Stimulated activated CD4-positive, alpha-beta T cell treated with anti-CD3 and anti-CD28 coated beads, Interleukin-4, amount 100 ng/mL, for 48 hours (primary cell): ENCODE data around the gene PGM2.

Experiments used
- DNase-seq, 2 donors: peaks; one replicate each; pipeline ENCODE4 v3.0.0-alpha.2; 2020; ENCODE audit warnings: low read depth in 2 of 2

Gene PGM2

DNA sequence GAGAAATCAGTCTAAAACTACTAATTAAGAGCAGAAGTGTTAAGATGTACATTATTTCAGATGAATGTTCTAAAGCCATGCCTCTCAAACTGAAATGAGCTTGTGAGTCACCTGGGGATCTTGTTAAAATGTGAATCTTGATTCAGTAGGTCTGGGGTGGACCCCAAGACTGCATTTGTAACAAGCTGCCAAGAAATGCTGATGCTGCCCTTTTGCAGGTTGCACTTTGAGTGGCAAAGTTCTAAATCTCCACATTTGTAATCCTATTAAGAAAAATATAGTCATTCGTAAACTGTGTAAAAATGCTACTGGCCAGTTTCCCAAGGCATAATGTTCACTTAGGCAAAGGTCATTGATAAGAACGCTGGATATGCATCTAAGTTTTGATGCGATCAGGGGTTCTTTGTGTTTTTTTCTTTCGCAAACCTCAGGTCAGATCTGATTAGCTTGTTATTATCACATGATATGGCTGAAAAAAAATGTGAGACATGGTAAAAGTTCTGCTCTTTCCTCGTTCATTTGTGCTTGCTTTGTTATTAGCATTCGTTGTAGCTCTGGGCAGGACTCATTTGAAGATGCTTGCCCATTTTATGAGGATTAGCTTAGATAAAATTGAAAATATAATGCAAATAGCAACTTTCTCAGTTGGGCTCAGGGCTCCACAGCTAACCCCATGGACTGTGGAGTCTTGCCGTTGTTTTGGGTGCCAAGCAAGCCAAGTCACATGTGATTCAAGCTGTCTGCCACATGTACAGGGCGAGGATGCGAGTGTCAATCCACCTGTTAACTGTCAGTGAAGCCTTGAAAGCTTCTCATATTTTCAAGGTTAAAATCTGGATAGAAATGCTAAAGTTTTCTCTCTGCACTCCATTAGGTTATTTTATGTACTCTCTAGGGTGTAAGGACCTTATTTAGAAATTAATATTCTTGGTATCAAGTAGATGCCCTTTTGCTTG is 76.5 kb downstream of the PGM2 start:
- no peak for DNase-seq

- DNase-seq: no peak
Observed at GRCh38 chr4:37903901-37904300, 77.4 kb downstream of the PGM2 start.

DNA sequence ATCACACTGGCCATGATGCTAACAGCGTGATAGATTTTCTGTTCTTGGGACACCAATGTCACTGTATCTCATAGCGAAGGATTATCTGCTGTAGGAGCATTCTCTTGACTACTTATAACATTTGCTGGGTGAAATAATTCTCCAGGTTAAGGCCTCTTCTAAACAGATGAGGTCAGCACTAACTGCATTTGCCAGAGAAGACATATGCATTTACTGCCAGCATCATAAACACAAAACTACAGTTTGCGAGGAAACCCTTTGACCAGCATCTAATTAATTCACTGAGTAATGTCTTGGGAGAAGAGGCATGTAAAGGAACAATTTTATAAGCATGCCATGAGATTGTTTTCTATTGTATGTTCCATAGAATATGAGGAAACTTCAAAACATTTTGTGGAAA is 78.3 kb downstream of the PGM2 start:
- no peak for DNase-seq

DNA sequence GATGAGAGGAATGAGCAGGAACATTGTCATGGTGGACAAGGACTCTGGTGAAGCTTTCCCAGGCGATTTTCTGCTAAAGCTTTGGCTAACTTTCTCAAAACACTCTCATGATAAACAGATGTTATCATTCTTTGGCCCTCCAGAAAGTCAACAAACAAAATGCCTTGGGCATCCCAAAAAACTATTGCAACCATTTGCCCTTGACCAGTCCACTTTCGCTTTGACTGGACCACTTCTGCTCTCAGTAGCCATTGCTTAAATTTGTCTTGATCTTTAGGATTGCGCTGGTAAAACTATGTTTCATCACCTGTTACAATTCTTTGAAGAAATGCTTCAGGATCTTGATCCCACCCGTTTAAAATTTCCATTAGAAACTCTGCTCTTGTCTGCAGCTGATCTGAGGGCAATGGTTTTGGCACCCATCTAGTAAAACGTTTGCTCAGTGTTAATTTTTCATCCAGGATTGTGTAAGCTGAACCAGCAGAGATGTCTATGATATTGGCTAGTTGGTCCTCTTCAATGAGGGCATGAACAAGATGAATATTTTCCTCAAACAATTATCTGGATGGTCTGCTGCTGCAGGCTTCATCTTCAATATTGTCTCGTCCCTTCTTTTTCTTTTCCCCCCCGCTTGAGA is 79.2 kb downstream of the PGM2 start:
- DNase-seq: no peak

DNA sequence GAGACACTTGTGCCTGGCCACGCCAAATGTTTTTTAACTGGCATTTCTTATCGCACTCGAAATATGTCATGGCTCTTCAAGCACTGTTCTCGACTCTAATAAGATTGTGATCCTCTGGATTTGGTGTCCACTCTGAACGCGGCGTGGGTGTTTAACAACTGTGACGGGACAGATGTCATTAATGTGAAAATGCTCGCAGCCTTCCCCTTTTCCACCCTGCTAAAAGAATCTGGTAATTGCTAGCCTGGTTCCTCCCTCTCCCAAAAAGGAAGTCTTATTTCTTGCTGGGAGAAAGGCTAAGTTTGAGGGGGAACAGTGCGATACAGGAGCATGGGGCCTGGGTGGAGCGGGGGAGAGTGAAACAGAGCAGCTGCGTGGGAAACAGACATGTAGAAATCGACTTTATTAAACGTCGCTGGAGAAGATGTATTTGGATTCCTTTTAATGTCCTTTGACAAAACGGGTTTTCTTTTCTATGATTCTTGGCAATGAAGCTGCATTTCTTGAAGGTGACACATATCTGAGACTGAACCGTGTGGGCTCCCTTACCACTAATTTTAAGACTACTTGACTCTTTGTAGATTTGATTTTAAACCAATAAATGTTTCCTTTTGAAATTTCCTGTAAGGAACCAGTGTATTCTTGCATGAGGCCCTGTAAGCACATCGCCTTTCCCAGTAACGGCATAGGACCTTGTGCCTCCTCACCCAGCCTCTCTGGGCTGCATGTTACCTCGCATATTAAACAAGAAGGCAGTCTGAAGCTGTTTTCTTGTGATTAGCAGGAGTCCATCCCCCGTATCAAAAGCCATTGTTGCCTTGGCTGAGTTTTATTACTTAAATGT is 82.2 kb downstream of the PGM2 start:
- no peak for DNase-seq

- DNase-seq: no peak
Observed at GRCh38 chr4:37909332-37910090, 83.0 kb downstream of the PGM2 start.

DNA sequence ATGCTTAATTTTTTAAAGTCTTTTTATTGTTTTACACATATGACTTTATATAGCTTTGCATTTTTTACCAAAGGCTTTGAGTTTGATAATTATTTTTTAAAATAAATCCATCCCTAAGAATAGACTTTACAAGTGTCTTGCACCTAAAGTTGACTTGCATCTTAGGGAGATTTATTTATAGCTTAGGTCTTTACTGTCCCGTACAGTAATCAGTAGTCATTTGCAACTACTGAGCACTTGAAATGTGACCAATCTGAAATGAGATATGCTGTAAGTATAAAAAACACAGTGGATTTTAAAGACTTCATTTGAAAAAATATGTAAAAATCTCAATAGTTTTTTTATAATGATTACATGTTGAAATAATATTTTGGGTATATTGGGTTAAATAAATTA is 83.6 kb downstream of the PGM2 start:
- DNase-seq: no peak
